Upper lobe of left lung (tissue), 6 donors: ENCODE data around the gene ASIC4. TPM values are rescaled to one million over a fixed set of nuclear protein-coding genes. Genes with fewer than 3 reads are reported as not detected.

Experiments used
- ATAC-seq, 2 donors: fragments of 200-7000 bp; cut with Tn5 transposase; one replicate each; pipeline ENCODE4 v1.9.1; 2022; ENCODE audit warnings: mild to moderate bottlenecking in 2 of 2, moderate library complexity in 2 of 2; ENCODE audit not compliant: low FRiP score in 2 of 2
- DNase-seq, 2 donors: peaks; one replicate each; pipeline ENCODE4 v3.0.0-alpha.2; 2019 to 2020
- H3K27ac ChIP-seq, 4 donors: fragments of 200-600 bp; sonication (generic); one replicate each; pipeline ENCODE4 v1.5.1; 2016 to 2019
- H3K27me3 ChIP-seq, 4 donors: fragments of 200-600 bp; sonication (generic); one replicate each; pipeline ENCODE4 v1.5.1; 2017 to 2019
- H3K36me3 ChIP-seq, 4 donors: fragments of 200-600 bp; sonication (generic); one replicate each; pipeline ENCODE4 v1.5.1; 2016 to 2019
- H3K4me1 ChIP-seq, 4 donors: fragments of 200-600 bp; sonication (generic); one replicate each; pipeline ENCODE4 v1.5.1; 2018 to 2019
- H3K4me3 ChIP-seq, 4 donors: fragments of 200-600 bp; sonication (generic); one replicate each; pipeline ENCODE4 v1.5.1; 2017 to 2019; ENCODE audit warnings: mild to moderate bottlenecking in 2 of 4, moderate library complexity in 1 of 4
- H3K9me3 ChIP-seq, 4 donors: fragments of 200-600 bp; sonication (generic); one replicate each; pipeline ENCODE4 v1.5.1; 2018 to 2019
- EP300 ChIP-seq, 4 donors: sonication (generic); formaldehyde crosslinking; IDR thresholded peaks; one replicate each; pipeline ENCODE4 v1.5.1; 2017; ENCODE audit warnings: antibody characterized with exemption in 4 of 4, control low read depth in 2 of 4
- POLR2A ChIP-seq, 4 donors: fragments of 450-650 bp; IDR thresholded peaks; one replicate each; pipeline ENCODE4 v1.5.1; 2016 to 2017; ENCODE audit warnings: antibody characterized with exemption in 4 of 4, mild to moderate bottlenecking in 2 of 4
- POLR2AphosphoS5 ChIP-seq, 2 donors: sonication (generic); formaldehyde crosslinking; IDR thresholded peaks; one replicate each; pipeline ENCODE4 v1.5.1; 2017; ENCODE audit warnings: antibody characterized with exemption in 2 of 2
- WGBS, 2 donors: methylation state at CpG; one replicate each; pipeline ENCODE4 v1.1.5; 2017 to 2018; 5-methylcytosine and 5-hydroxymethylcytosine counted together
- total RNA-seq, 6 donors: library from RNA; depleted of rRNA in 4 of 6; stranded (reverse); fragments of >200 nt in 4 of 6; gene quantifications; one replicate each; pipeline versions ENCODE4 v1.1.0 to v1.2.1, GENCODE V29; 2016 to 2021
- TF ChIP-seq, protein P1 (sequence below), 6 experiments: fragments of 450-650 bp in 4 of 6; fragments of 200-600 bp in 2 of 6; sonication (generic) in 2 of 6; IDR thresholded peaks; one replicate each; pipeline ENCODE4 v1.5.1; 2016 to 2019; ENCODE audit warnings: antibody characterized with exemption in 6 of 6
- donor health status: DM: no; HTN: no; CAD: no; lungs with moderate emphysema.
- donor health status: DM: no; HTN: yes; CAD: no; lungs with severe emphysema.

The ASIC4 gene
- total RNA-seq, 6 donors from 2014 or later, result 0.20 to 0.34 (median 0.29) TPM; not detected in 3

- no peak overlapping the region for H3K27ac ChIP-seq
- peaks cover 0 to 42% (median 18%) of the 10 kb centered on the region in 4 donors for H3K27me3 ChIP-seq
- DNase-seq (peak in 1 of 2 donors; percentile 53), ATAC-seq (peak in 1 of 2 donors; percentile 10)
- WGBS, 2 donors, result 12 to 16% methylated on average over 10 to 14 of the region's 14 CpGs
- H3K36me3 ChIP-seq, result peaks cover 8 to 30% (median 27%) of the 10 kb centered on the region in 4 donors
- TF ChIP-seq EP300 (IDR thresholded peaks at IDR 0.05) (no peak), POLR2AphosphoS5 (IDR thresholded peaks at IDR 0.05) (no peak), POLR2A (IDR thresholded peaks at IDR 0.05) (no peak)
- H3K4me3 ChIP-seq, result no peak overlapping the region
- H3K4me1 ChIP-seq, result peaks cover 18 to 33% (median 20%) of the 10 kb centered on the region in 4 donors
- no peaks in the 10 kb centered on the region for H3K9me3 ChIP-seq
Measured at GRCh38 chr2:219508971-219509779, 5.1 kb upstream of the ASIC4 start.

DNA sequence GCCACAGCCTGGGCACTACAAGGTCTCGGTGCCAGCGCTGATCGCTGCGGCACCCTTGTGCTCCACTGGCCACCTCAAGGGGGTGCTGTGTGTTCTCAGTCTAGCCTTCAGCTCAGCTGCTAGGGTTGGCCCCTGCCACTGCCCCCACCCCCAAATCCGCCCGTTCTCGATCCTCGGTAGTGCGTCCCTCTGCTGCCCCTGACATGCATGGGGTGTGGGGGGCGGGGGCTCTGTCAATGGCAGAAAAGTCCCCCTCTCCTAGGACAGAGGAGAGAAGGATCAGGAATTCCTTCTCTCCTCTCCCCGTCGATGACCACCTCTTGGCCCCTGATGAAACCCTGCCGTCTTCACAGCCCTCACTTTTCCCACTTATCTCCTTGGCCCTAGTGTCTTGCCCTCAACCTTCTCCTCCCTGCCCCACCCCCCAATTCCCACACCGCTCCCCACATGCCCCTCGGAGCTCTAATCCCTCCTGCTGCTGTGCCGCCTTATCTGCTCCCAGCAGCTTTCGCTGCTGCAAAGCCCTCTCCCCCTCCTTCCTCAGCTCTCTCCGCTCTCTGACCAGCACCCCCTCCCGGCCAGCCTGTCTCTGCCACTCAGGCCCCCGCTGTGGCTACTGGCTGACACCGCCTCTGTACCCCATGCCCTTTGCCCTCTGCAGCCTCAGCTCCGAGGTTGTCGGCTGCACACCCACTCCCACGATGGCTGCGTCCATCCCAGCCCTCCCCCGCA is 4.3 kb upstream of the ASIC4 start:
- Histone ChIP-seq H3K4me1 (peaks cover 22 to 33% (median 24%) of the 10 kb centered on the region in 4 donors), H3K27me3 (peaks cover 0 to 49% (median 23%) of the 10 kb centered on the region in 4 donors), H3K9me3 (no peaks in the 10 kb centered on the region), H3K4me3 (peak overlapping the region in 2 of 4 donors; percentile 26 to 30), H3K27ac (no peak overlapping the region), H3K36me3 (peaks cover 6 to 22% (median 20%) of the 10 kb centered on the region in 4 donors)
- WGBS, 2 donors, result 2 to 3% methylated on average over 24 to 26 of the region's 26 CpGs
- DNase-seq, result peak; percentile 38 to 72
- ATAC-seq, result peak; percentile 60 to 76
- TF ChIP-seq, protein P1, sequence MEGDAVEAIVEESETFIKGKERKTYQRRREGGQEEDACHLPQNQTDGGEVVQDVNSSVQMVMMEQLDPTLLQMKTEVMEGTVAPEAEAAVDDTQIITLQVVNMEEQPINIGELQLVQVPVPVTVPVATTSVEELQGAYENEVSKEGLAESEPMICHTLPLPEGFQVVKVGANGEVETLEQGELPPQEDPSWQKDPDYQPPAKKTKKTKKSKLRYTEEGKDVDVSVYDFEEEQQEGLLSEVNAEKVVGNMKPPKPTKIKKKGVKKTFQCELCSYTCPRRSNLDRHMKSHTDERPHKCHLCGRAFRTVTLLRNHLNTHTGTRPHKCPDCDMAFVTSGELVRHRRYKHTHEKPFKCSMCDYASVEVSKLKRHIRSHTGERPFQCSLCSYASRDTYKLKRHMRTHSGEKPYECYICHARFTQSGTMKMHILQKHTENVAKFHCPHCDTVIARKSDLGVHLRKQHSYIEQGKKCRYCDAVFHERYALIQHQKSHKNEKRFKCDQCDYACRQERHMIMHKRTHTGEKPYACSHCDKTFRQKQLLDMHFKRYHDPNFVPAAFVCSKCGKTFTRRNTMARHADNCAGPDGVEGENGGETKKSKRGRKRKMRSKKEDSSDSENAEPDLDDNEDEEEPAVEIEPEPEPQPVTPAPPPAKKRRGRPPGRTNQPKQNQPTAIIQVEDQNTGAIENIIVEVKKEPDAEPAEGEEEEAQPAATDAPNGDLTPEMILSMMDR (IDR thresholded peaks at IDR 0.05), result peak; percentile 39 to 63 (median 48)
- TF ChIP-seq POLR2A (IDR thresholded peaks at IDR 0.05) (no peak), POLR2AphosphoS5 (IDR thresholded peaks at IDR 0.05) (no peak), EP300 (IDR thresholded peaks at IDR 0.05) (no peak)

- TF ChIP-seq, protein P1 (IDR thresholded peaks at IDR 0.05), result no peak
- TF ChIP-seq EP300 (IDR thresholded peaks at IDR 0.05), result no peak
- TF ChIP-seq POLR2A (IDR thresholded peaks at IDR 0.05), result no peak
- no peak for TF ChIP-seq POLR2AphosphoS5 (IDR thresholded peaks at IDR 0.05)
- ATAC-seq (no peak), DNase-seq (no peak)
- Histone ChIP-seq H3K4me3 (no peak overlapping the region), H3K36me3 (peaks cover 6 to 16% (median 13%) of the 10 kb centered on the region in 4 donors), H3K9me3 (no peaks in the 10 kb centered on the region), H3K27ac (no peak overlapping the region), H3K27me3 (peaks cover 0 to 52% (median 25%) of the 10 kb centered on the region in 4 donors), H3K4me1 (peaks cover 22 to 33% (median 24%) of the 10 kb centered on the region in 4 donors)
- 22 to 25% methylated on average over 19 to 22 of the region's 22 CpGs for WGBS, 2 donors
Measured at GRCh38 chr2:219510512-219511135, 3.7 kb upstream of the ASIC4 start.

GRCh38 chr2:219511547-219512325 is 2.5 kb upstream of the ASIC4 start:
- TF ChIP-seq, protein P1 (IDR thresholded peaks at IDR 0.05), result no peak
- TF ChIP-seq POLR2A (IDR thresholded peaks at IDR 0.05), result no peak
- no peak for TF ChIP-seq EP300 (IDR thresholded peaks at IDR 0.05)
- DNase-seq (no peak), ATAC-seq (no peak)
- Histone ChIP-seq H3K4me1 (peaks cover 22 to 33% (median 24%) of the 10 kb centered on the region in 4 donors), H3K36me3 (peaks cover 0 to 5% (median 2%) of the 10 kb centered on the region in 4 donors), H3K27ac (no peak overlapping the region), H3K9me3 (no peaks in the 10 kb centered on the region), H3K4me3 (no peak overlapping the region), H3K27me3 (peaks cover 0 to 52% (median 25%) of the 10 kb centered on the region in 4 donors)
- WGBS, 2 donors, result 31 to 35% methylated on average over 13 of the region's 15 CpGs
